ENCODE measurements around the gene RPL27A.
A peak's percentile ranks its signal among the peaks of the same experiment; 100 is the strongest.

The RPL27A gene

GRCh38 chr11:8709002-8709672 is 26.5 kb downstream of the RPL27A start:
- H4K20me1 ChIP-seq, result no peaks in the 10 kb centered on the region
- H3K9ac ChIP-seq, result no peak overlapping the region
- no peak overlapping the region for H3K27ac ChIP-seq
- H3K27me3 ChIP-seq, result no peaks in the 10 kb centered on the region; a peak in 1 of 22 replicates
- no peaks in the 10 kb centered on the region for H3K36me3 ChIP-seq
- H3K4me2 ChIP-seq, result peak overlapping the region in 4 of 11 experiments; percentile 2 to 38 (median 30); a peak in 7 of 22 replicates
- peaks cover 12 to 21% (median 18%) of the 10 kb centered on the region in 10 experiments; a peak in 19 of 20 replicates for H3K4me1 ChIP-seq
- no peak for TF ChIP-seq Cebpa-rat (IDR thresholded peaks at IDR 0.05)
- H3K9me3 ChIP-seq (replicated peaks in 1 of 11), result no peaks in the 10 kb centered on the region
- no peak overlapping the region for H3K4me3 ChIP-seq

- Histone ChIP-seq H3K4me2 (no peak overlapping the region; a peak in 2 of 22 replicates), H3K4me1 (peaks cover 14 to 27% (median 20%) of the 10 kb centered on the region in 10 experiments), H4K20me1 (no peaks in the 10 kb centered on the region), H3K36me3 (no peaks in the 10 kb centered on the region), H3K27me3 (no peaks in the 10 kb centered on the region; a peak in 1 of 22 replicates), H3K27ac (no peak overlapping the region), H3K9me3 (replicated peaks in 1 of 11) (no peaks in the 10 kb centered on the region), H3K9ac (no peak overlapping the region), H3K4me3 (no peak overlapping the region)
- TF ChIP-seq Cebpa-rat (IDR thresholded peaks at IDR 0.05), result no peak
Observed at GRCh38 chr11:8709777-8710176, 27.2 kb downstream of the RPL27A start.

- H3K9ac ChIP-seq, result no peak overlapping the region
- H3K4me1 ChIP-seq, result peaks cover 25 to 41% (median 31%) of the 10 kb centered on the region in 10 experiments
- H3K27ac ChIP-seq, result no peak overlapping the region
- no peaks in the 10 kb centered on the region for H4K20me1 ChIP-seq
- 0 out of 22 replicates have a peak, but pooled peaks of 1 of the 11 experiments have one; percentile 24 for TF ChIP-seq Cebpa-rat (IDR thresholded peaks at IDR 0.05)
- H3K36me3 ChIP-seq, result no peaks in the 10 kb centered on the region
- H3K4me2 ChIP-seq, result no peak overlapping the region
- no peak overlapping the region for H3K4me3 ChIP-seq
- H3K27me3 ChIP-seq, result no peaks in the 10 kb centered on the region; a peak in 1 of 22 replicates
- no peaks in the 10 kb centered on the region for H3K9me3 ChIP-seq (replicated peaks in 1 of 11)
Observed at GRCh38 chr11:8711895-8712442, 29.4 kb downstream of the RPL27A start.

- Histone ChIP-seq H3K4me1 (peaks cover 30 to 42% (median 34%) of the 10 kb centered on the region in 10 experiments), H3K27ac (no peak overlapping the region), H4K20me1 (no peaks in the 10 kb centered on the region), H3K36me3 (no peaks in the 10 kb centered on the region), H3K9ac (no peak overlapping the region), H3K9me3 (replicated peaks in 1 of 11) (no peaks in the 10 kb centered on the region), H3K4me2 (no peak overlapping the region), H3K4me3 (no peak overlapping the region), H3K27me3 (no peaks in the 10 kb centered on the region; a peak in 1 of 22 replicates)
- no peak for TF ChIP-seq Cebpa-rat (IDR thresholded peaks at IDR 0.05)
Observed at GRCh38 chr11:8712506-8712905, 29.9 kb downstream of the RPL27A start.

GRCh38 chr11:8713760-8714454 is 31.3 kb downstream of the RPL27A start:
- no peak for TF ChIP-seq Cebpa-rat (IDR thresholded peaks at IDR 0.05)
- H3K9ac ChIP-seq, result no peak overlapping the region
- no peaks in the 10 kb centered on the region for H3K9me3 ChIP-seq (replicated peaks in 1 of 11)
- no peaks in the 10 kb centered on the region for H3K36me3 ChIP-seq
- peaks cover 30 to 48% (median 39%) of the 10 kb centered on the region in 10 experiments for H3K4me1 ChIP-seq
- H3K4me2 ChIP-seq, result peak overlapping the region in 8 of 11 experiments; percentile 67 to 82 (median 74); a peak in 14 of 22 replicates
- no peaks in the 10 kb centered on the region for H4K20me1 ChIP-seq
- no peak overlapping the region for H3K4me3 ChIP-seq
- H3K27ac ChIP-seq, result no peak overlapping the region
- H3K27me3 ChIP-seq, result no peaks in the 10 kb centered on the region; a peak in 1 of 22 replicates

- Histone ChIP-seq H3K9ac (no peak overlapping the region), H3K4me1 (peaks cover 24 to 56% (median 41%) of the 10 kb centered on the region in 10 experiments), H3K36me3 (no peaks in the 10 kb centered on the region), H3K27me3 (no peaks in the 10 kb centered on the region; a peak in 1 of 22 replicates), H4K20me1 (no peaks in the 10 kb centered on the region), H3K9me3 (replicated peaks in 1 of 11) (no peaks in the 10 kb centered on the region), H3K27ac (no peak overlapping the region), H3K4me3 (no peak overlapping the region), H3K4me2 (peak overlapping the region; percentile 39 to 82 (median 70))
- no peak for TF ChIP-seq Cebpa-rat (IDR thresholded peaks at IDR 0.05)
Observed at GRCh38 chr11:8714622-8715225, 32.1 kb downstream of the RPL27A start.

- H3K27ac ChIP-seq, result no peak overlapping the region
- no peaks in the 10 kb centered on the region for H3K9me3 ChIP-seq (replicated peaks in 1 of 11)
- H3K27me3 ChIP-seq, result 0 out of 22 replicates have a peak, but pooled peaks cover 0 to 6% (median 0%) of the 10 kb centered on the region in 11 experiments
- no peak overlapping the region for H3K9ac ChIP-seq
- TF ChIP-seq Cebpa-rat (IDR thresholded peaks at IDR 0.05), result no peak
- peak overlapping the region; percentile 39 to 82 (median 70) for H3K4me2 ChIP-seq
- no peak overlapping the region; a peak in 1 of 20 replicates for H3K4me3 ChIP-seq
- H4K20me1 ChIP-seq, result no peaks in the 10 kb centered on the region
- no peaks in the 10 kb centered on the region for H3K36me3 ChIP-seq
- H3K4me1 ChIP-seq, result peaks cover 24 to 58% (median 41%) of the 10 kb centered on the region in 10 experiments
Observed at GRCh38 chr11:8715501-8715900, 32.9 kb downstream of the RPL27A start.

GRCh38 chr11:8717544-8717875 is 34.9 kb downstream of the RPL27A start:
- H3K4me3 ChIP-seq, result no peak overlapping the region
- peak overlapping the region in 1 of 11 experiments; percentile 25; a peak in 1 of 22 replicates for H3K9ac ChIP-seq
- H3K36me3 ChIP-seq, result no peaks in the 10 kb centered on the region
- peak overlapping the region in 10 of 11 experiments; percentile 17 to 84 (median 54); a peak in 19 of 22 replicates for H3K4me2 ChIP-seq
- H4K20me1 ChIP-seq, result no peaks in the 10 kb centered on the region
- TF ChIP-seq Cebpa-rat (IDR thresholded peaks at IDR 0.05), result no peak
- H3K27ac ChIP-seq, result peak overlapping the region in 1 of 11 experiments; percentile 32; a peak in 1 of 22 replicates
- peaks cover 0 to 6% (median 0%) of the 10 kb centered on the region in 11 experiments; a peak in 1 of 22 replicates for H3K27me3 ChIP-seq
- peaks cover 31 to 61% (median 45%) of the 10 kb centered on the region in 10 experiments for H3K4me1 ChIP-seq
- no peaks in the 10 kb centered on the region for H3K9me3 ChIP-seq (replicated peaks in 1 of 11)

Measured in BLaER1 treated with 17β-estradiol and CSF1 and Interleukin-3, amounts not matched to agents 10 nM and 100 nM (cell line).